Body of pancreas (tissue), 4 donors: Measurements from ENCODE around the gene RIC1.

Experiments
- CTCF ChIP-seq, 7 experiments: fragments of 450-650 bp in 4 of 7; fragments of 200-600 bp in 3 of 7; sonication (generic) in 3 of 7; IDR thresholded peaks; one replicate each; pipeline ENCODE4 v1.5.1; 2016 to 2019; ENCODE audit warnings: antibody characterized with exemption in 7 of 7
- POLR2A ChIP-seq, 3 donors: fragments of 450-650 bp; IDR thresholded peaks; one replicate each; pipeline ENCODE4 v1.6.1; 2016; ENCODE audit warnings: antibody characterized with exemption in 3 of 3, mild to moderate bottlenecking in 2 of 3

- TF ChIP-seq CTCF (IDR thresholded peaks at IDR 0.05) = no peak
- no peak for TF ChIP-seq POLR2A (IDR thresholded peaks at IDR 0.05)
Measured at GRCh38 chr9:5670079-5670478, 41.2 kb downstream of the RIC1 start.
